Hematopoietic multipotent progenitor cell treated with erythropoietin and hydrocortisone succinate and interleukin-3 and kit ligand, for 17 days (in vitro differentiated cells): ENCODE data around the gene GPER1.

Experiments
- DNase-seq: peaks from one replicate; pipeline ENCODE4 v3.0.0-alpha.2; 2015; ENCODE audit warnings: low spot score

The GPER1 gene

DNA sequence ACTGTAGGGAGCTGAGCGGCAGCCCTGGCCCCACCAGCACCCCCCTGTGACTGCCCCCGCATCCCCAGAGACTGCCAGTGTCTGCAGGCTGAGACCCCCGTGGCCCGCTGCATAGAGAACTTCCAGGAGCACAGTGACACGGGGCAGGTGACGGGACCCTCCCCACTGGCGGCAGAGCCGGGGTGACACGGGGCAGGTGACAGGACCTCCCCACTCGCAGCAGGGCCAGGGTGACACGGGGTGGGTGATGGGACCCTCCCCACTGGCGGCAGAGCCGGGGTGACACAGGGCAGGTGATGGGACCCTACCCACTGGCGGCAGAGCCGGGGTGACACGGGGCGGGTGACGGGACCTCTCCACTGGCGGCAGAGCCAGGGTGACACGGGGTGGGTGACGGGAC is 2.3 kb downstream of the GPER1 start:
- DNase-seq = no peak

GRCh38 chr7:1090686-1091643 is 3.1 kb downstream of the GPER1 start:
- DNase-seq = no peak

DNA sequence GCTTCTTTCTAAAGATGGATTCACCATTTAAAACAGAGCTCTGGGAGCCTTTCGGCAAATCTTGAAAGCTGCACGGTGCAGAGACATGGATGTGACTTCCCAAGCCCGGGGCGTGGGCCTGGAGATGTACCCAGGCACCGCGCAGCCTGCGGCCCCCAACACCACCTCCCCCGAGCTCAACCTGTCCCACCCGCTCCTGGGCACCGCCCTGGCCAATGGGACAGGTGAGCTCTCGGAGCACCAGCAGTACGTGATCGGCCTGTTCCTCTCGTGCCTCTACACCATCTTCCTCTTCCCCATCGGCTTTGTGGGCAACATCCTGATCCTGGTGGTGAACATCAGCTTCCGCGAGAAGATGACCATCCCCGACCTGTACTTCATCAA is 3.7 kb downstream of the GPER1 start:
- no peak for DNase-seq

DNA sequence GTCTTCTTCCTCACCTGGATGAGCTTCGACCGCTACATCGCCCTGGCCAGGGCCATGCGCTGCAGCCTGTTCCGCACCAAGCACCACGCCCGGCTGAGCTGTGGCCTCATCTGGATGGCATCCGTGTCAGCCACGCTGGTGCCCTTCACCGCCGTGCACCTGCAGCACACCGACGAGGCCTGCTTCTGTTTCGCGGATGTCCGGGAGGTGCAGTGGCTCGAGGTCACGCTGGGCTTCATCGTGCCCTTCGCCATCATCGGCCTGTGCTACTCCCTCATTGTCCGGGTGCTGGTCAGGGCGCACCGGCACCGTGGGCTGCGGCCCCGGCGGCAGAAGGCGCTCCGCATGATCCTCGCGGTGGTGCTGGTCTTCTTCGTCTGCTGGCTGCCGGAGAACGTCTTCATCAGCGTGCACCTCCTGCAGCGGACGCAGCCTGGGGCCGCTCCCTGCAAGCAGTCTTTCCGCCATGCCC is 4.3 kb downstream of the GPER1 start:
- DNase-seq = no peak

GRCh38 chr7:1092806-1093501 is 5.0 kb downstream of the GPER1 start:
- DNase-seq = no peak

DNA sequence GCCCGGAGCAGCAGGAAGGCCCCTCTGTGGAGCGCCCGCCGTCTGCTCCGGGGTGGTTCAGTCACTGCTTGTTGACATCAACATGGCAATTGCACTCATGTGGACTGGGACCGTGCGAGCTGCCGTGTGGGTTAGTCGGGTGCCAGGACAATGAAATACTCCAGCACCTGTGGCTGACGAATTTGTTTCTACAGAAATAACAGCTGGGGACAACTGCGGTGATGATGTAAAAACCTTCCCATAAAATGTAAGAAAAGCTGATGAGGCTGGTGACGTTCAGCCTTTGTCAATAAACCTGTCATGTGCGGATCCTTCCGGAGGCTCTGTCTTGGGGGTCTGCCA is 5.6 kb downstream of the GPER1 start:
- no peak for DNase-seq

DNA sequence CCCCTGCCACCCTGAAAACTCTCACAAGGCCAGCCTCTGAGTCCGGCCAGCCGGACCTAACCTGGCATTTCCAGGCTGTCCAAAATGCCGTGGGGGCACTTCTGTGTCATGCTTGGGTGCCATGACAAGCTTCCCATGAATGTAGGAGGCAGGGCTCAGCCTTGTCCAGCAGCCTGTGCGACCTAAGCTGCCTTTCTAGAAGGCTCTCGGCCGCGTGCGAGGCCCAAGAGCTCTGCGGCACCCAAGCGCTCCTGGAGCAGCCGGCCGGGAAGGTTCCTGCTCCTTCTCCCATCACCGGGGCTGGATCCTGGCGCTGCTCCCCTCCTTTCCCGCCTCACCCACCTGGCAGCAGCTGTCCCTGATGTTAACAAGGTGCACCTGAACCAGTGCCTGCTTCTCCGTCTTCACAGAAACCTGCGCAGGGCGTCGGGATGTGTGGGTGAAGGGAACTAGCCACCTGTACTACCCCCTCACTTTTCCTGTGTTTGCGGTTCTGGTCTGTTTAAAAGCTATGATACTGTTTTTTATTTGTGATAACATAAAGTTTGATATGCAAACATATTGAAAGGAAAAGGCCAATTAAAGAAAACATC is 6.1 kb downstream of the GPER1 start:
- no peak for DNase-seq

DNA sequence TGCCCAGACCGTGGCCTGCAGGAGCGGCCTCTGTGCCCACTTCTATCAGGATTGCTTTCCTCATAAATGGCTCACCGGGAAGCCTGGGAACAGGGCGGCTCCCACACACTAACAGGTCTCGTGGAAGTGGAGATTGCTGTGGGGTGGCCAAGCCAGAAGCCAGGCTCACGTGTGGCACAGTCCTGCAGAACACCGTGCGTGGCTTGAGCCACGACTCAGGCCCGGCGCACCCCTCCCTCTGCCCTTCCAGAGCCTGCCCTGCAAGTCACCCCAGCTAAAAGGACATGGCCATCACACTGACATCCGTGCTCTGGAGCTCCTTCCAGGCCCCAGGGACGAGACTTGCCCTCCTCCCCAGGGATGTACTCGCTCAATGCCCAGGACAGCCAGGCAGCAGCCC is 7.0 kb downstream of the GPER1 start:
- no peak for DNase-seq

DNA sequence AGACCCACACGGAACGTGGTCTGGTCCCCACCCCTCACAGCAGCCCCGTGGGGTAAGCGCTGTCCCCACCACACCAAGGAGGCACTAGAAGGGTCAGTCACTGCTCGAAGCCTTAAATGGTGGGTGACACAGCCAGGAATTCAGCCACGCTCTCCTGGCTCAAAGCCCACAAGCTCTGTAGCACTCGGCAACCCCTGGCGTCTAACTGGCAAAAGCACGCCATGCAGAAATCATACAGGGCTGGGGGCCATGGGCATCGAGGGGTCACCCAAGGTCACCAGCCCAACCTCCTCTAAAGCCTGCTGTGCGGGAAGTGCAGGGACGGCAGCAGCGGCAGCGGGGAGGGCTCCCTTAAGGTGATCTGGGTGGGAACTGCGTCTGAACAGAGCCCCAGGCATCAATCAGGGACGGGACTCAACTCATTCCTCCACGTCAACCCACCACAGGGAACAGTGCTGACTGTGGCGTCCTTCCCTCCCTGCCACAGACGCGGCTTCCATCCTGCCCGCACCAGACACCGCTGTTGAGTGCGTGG is 7.8 kb downstream of the GPER1 start:
- no peak for DNase-seq

DNA sequence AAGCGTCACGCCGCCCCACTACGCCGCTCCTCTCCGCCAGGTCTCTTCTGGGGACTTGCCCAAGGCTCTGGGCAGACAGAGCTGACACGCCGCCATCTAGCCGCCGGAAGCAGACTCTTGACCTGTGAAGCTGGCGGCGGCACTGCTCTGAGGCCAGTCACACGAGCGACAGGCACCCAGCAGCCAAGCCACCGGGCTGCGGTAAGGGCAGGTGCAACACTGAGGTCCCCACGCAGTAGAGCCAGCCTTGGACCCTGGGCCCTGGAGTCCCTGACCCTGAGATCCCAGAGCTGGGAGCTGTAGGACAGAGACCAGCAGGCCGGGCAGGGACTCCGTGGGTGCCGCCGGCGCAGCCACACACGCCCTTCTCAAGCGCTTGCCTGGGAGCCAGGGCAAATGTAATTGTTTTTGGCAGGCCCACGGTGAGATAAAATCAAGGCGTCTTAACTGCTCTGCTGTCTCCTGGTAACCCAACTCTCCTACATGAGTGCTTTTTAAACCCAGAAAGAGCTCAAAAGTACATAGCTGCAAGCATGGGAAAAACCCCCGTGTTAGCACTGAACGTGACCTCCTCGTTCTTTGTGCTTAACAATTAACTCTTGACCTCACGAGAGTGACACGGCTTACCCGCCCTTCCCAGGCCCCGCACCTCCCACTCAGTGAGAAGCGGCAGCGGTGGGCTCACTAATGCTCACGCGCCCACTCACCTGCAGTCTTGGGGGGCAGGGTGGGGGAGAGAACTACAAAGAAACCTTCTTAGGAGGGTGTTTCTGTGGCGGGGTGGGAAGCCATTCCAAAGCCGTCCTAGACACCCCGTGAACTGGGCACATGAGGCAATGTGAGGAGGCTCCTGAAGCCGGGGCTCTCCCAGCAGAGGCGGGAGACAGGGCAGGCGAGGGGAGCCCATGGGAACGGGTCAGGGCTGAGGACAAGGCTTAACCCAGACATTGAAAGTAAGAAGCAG is 8.5 kb downstream of the GPER1 start:
- DNase-seq = no peak

DNA sequence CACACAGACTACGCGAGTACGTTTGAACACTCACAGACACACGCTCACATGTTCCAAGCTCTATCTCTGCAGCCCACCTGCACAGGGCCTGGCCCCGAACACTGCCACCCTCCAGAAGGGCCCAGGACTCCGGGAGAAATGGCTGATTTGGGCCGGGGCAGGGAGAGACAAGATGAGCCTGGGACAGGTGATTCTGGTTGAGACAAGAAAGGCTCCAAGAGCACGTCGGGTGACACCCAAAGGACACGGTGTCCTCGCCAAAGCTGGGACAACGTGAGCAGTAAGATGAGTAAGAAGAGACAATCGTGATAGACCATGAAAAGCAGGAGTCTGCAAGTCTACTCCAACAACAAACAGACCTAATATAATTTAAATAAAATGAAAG is 9.2 kb downstream of the GPER1 start:
- no peak for DNase-seq

- DNase-seq = no peak
These were observed 10.6 kb downstream of the GPER1 start for GRCh38 chr7:1098243-1099153.

DNA sequence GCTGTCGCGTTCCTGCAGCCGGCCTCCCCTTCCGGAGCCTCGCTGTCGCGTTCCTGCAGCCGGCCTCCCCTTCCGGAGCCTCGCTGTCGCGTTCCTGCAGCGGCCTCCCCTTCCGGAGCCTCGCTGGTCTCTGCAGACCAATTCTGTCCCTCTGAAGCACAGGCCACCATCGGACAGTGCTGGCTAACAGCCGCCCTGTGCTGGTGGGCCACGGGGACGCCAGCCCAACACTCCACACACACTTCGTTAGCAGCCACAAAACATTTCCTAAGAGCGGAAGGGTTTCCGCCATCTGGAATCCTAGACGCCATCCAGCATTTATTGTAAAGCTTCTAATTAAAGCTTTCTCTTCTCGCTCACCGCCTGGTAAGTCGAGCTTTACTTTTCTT is 11.2 kb downstream of the GPER1 start:
- DNase-seq = no peak

DNA sequence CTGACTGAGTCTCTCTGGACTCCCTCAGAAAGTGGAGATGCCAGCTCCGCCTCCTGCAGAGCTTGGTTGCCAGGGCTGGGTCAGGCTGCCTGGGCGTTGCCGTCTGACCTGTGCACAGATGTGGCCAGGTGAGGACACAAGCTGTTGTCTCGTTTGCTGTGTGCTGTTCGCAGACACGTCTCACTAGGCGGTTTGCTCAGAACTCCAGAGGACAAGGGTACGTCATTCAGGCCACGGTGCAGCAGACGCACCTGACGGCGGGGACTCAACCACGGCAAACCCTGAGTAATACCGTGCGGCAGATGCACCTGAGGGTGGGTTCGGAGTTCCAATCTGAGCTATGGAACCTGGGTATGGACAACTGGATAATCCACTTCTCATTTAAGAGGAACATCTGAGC is 11.7 kb downstream of the GPER1 start:
- no peak for DNase-seq

DNA sequence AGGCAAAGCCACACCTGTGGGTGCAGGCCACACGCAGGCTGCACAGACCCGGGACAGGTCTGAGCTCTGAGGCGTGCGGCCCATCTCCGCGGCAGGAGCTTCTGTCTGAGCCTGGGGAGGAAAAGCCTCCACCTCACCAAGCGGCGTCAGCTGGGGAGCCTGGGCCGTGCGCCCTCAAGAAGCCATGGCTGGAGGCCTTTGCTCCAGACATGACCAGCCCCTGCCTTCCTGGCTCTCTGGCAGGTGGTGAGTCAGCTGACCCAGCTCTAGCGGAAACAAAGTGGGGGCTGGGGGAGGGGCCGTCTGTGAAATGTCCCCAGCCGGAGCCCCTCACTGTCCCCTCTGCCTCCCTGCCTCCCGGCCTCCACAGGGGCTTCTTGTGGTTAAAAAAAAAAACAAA is 12.5 kb downstream of the GPER1 start:
- DNase-seq = no peak

- DNase-seq = no peak
These were observed 13.1 kb downstream of the GPER1 start for GRCh38 chr7:1100834-1101562.

GRCh38 chr7:1101563-1102431 is 13.9 kb downstream of the GPER1 start:
- DNase-seq = no peak

GRCh38 chr7:1103009-1103788 is 15.3 kb downstream of the GPER1 start:
- no peak for DNase-seq
